ENCODE results near the gene AKT3. TPM values are rescaled to one million over a fixed set of nuclear protein-coding genes. Genes with fewer than 3 reads are reported as not detected.

The AKT3 gene
- total and polyA plus RNA-seq, 2 of the 8 experiments (the other 6 are each of a cell fraction or from before 2014, with no cell fraction given), result 6.0 to 36.4 TPM

- Histone ChIP-seq H3K23ac (ENCODE audit: insufficient read length) (no peak overlapping the region), H3K9me3 (ENCODE audit: insufficient read depth in 2 of 2, low read depth in 1 of 2, low read length in 1 of 2) (no peaks in the 10 kb centered on the region; a peak in 1 of 4 replicates), H2AK5ac (ENCODE audit: low read depth, low read length) (no peak overlapping the region), H2AFZ (ENCODE audit: low read length) (no peak overlapping the region), H3K4me3 (ENCODE audit: extremely low read depth in 1 of 4, insufficient read depth in 2 of 4, low read depth in 3 of 4, low read length in 4 of 4) (no peak overlapping the region), H3K27ac (ENCODE audit: low read depth, low read length) (no peak overlapping the region), H2BK15ac (ENCODE audit: low read length) (no peak overlapping the region), H2BK5ac (ENCODE audit: low read depth, low read length) (no peak overlapping the region), H3K27me3 (replicated peaks in 1 of 4; ENCODE audit: control insufficient read depth in 3 of 4, extremely low read depth in 1 of 4, insufficient read depth in 3 of 4, low read length in 3 of 4) (no peaks in the 10 kb centered on the region), H2BK20ac (ENCODE audit: low read length) (no peak overlapping the region), H3K79me2 (ENCODE audit: control insufficient read depth in 1 of 2, insufficient read depth in 2 of 2, low read length in 2 of 2) (no peaks in the 10 kb centered on the region), H3K4me2 (ENCODE audit: insufficient read depth in 1 of 2, low read depth in 2 of 2, low read length in 2 of 2) (no peak overlapping the region), H4K20me1 (replicated peaks in 1 of 2; ENCODE audit: control insufficient read depth in 1 of 2, insufficient read depth in 2 of 2, low read length in 2 of 2) (no peaks in the 10 kb centered on the region), H3K9ac (replicated peaks in 1 of 4; ENCODE audit: extremely low read depth in 1 of 4, low read depth in 3 of 4, low read length in 3 of 4) (peak overlapping the region in 2 of 4 experiments; percentile 20 to 31; a peak in 2 of 7 replicates), H2BK120ac (replicated peaks; ENCODE audit: low read depth, low read length) (no peak overlapping the region), H3K79me1 (ENCODE audit: low read depth, low read length) (no peaks in the 10 kb centered on the region), H3K4me1 (replicated peaks in 1 of 4; ENCODE audit: control insufficient read depth in 3 of 4, insufficient read depth in 4 of 4, low read length in 3 of 4) (peaks cover 15 to 34% (median 27%) of the 10 kb centered on the region in 4 experiments), H3K56ac (replicated peaks; ENCODE audit: insufficient read length, low read depth, low read length) (no peak overlapping the region), H3K18ac (ENCODE audit: extremely low read depth, low read length) (no peak overlapping the region), H3K4ac (replicated peaks; ENCODE audit: insufficient read length, low read depth, low read length) (no peak overlapping the region), H2BK12ac (ENCODE audit: low read depth, low read length) (0 out of 2 replicates have a peak overlapping the region, but pooled peaks have one; percentile 56), H4K8ac (ENCODE audit: extremely low read depth, insufficient read depth, low read length) (no peak overlapping the region; the same call in 1 of the 2 replicates), H3K23me2 (ENCODE audit: low read depth, low read length) (no peaks in the 10 kb centered on the region), H4K91ac (replicated peaks; ENCODE audit: insufficient read length, low read length) (no peak overlapping the region), H4K5ac (ENCODE audit: insufficient read length, low read depth, low read length) (no peak overlapping the region), H3K36me3 (ENCODE audit: control insufficient read depth in 2 of 4, insufficient read depth in 4 of 4, low read length in 3 of 4) (no peaks in the 10 kb centered on the region), H3K14ac (ENCODE audit: insufficient read length) (no peak overlapping the region)
- POLR2A ChIA-PET (ENCODE audit: partially characterized antibody), result no interaction called here
- DNase-seq (ENCODE audit: low read depth in 1 of 2, low spot score in 2 of 2) (no peak), FAIRE-seq (no peak)
- CTCF ChIA-PET (ENCODE audit: partially characterized antibody), result interaction anchor here (1.2 to 1.3 kb wide), 2 partner anchors 10 to 151 kb away, joined by 3 to 5 read pairs; no protein-coding TSS in a partner anchor
- 95% methylated on average over 15 of the region's 15 CpGs; no CpG with 5 or more reads in 1 of the 2 experiments for WGBS, 2 experiments (ENCODE audit: extremely low coverage in 1 of 2, insufficient coverage in 1 of 2, insufficient read length in 1 of 2, insufficient replicate concordance in 2 of 2, low coverage in 1 of 2, low lambda C conversion rate in 2 of 2, missing lambda C conversion rate in 1 of 2)
- TF ChIP-seq SRF (IDR thresholded peaks at IDR 0.05; ENCODE audit: low read depth, low read length) (no peak), SP4 (IDR thresholded peaks at IDR 0.05; ENCODE audit: low read length) (no peak), E2F6 (IDR thresholded peaks at IDR 0.05) (no peak), POU5F1 (IDR thresholded peaks at IDR 0.05; ENCODE audit: low read depth, low read length) (no peak), POLR2AphosphoS5 (IDR thresholded peaks at IDR 0.05; ENCODE audit: low read depth, low read length) (no peak), GABPA (IDR thresholded peaks at IDR 0.05; ENCODE audit: borderline replicate concordance, insufficient read depth, low read length) (no peak), PHF8 (conservative IDR thresholded peaks at IDR 0.05; ENCODE audit: low read depth, low read length) (no peak), CHD1 (IDR thresholded peaks at IDR 0.05; ENCODE audit: low read depth, low read length) (no peak), BCL11A (IDR thresholded peaks at IDR 0.05; ENCODE audit: low read depth in 2 of 2, low read length in 2 of 2) (no peak), NRF1 (IDR thresholded peaks at IDR 0.05; ENCODE audit: low read depth, low read length) (no peak), TAF7 (optimal IDR thresholded peaks at IDR 0.05; ENCODE audit: borderline replicate concordance, low read depth, low read length) (no peak), YY1 (IDR thresholded peaks at IDR 0.05; ENCODE audit: low read depth, low read length) (no peak), EZH2 (IDR thresholded peaks at IDR 0.05; ENCODE audit: low read depth, low read length, severe bottlenecking) (no peak)
These were observed 355.2 kb downstream of the AKT3 start for GRCh38 chr1:243494741-243495431.

All from H1 (cell line).